Endothelial cell of umbilical vein (primary cell): Measurements from ENCODE around the gene MALRD1.

Source experiments
- FOS ChIP-seq: IDR thresholded peaks from 2 replicates; pipeline ENCODE4 v1.6.1; 2011; ENCODE audit warnings: mild to moderate bottlenecking, low read length, moderate library complexity, borderline replicate concordance; ENCODE audit not compliant: insufficient read depth
- POLR2A ChIP-seq: IDR thresholded peaks from 2 replicates; pipeline ENCODE4 v1.6.1; 2012; ENCODE audit warnings: low read depth, mild to moderate bottlenecking, control low read depth, low read length
- TF ChIP-seq, protein P1 (sequence below): IDR thresholded peaks from 2 replicates; pipeline ENCODE4 v1.6.1; 2011; ENCODE audit not compliant: insufficient read depth, insufficient read length
- TF ChIP-seq, protein P2 (sequence below), 2 donors: IDR thresholded peaks; 1 replicate in 1 of 2; 2 replicates in 1 of 2; pipeline ENCODE4 v1.5.1; 2011; ENCODE audit warnings: low read length in 2 of 2, mild to moderate bottlenecking in 2 of 2, moderate library complexity in 2 of 2, control low read depth in 1 of 2, inconsistent platforms in 1 of 2, low read depth in 1 of 2; ENCODE audit not compliant: insufficient read depth in 1 of 2; ENCODE audit errors: extremely low read depth in 1 of 2

DNA sequence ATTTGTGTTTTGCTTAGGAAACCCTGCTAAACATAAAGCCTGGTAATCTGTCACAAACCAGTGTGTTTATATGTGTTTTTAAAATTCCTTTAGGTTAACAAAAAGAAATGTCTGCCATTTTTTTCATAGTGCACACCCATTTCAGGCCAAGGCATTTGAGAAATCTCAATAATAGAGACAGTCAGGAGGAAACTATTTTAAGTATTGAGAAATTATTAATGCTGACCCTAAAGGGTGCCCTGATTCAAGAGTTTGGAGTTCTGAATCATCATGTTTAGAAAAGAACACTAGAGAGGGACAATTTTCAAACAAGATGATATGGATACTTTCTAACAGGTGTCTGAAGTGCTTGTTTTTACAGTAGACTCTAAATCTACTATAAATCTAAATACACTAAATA is 28.7 kb downstream of the MALRD1 start:
- TF ChIP-seq, protein P1, sequence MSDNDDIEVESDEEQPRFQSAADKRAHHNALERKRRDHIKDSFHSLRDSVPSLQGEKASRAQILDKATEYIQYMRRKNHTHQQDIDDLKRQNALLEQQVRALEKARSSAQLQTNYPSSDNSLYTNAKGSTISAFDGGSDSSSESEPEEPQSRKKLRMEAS, result no peak
- TF ChIP-seq, protein P2, sequence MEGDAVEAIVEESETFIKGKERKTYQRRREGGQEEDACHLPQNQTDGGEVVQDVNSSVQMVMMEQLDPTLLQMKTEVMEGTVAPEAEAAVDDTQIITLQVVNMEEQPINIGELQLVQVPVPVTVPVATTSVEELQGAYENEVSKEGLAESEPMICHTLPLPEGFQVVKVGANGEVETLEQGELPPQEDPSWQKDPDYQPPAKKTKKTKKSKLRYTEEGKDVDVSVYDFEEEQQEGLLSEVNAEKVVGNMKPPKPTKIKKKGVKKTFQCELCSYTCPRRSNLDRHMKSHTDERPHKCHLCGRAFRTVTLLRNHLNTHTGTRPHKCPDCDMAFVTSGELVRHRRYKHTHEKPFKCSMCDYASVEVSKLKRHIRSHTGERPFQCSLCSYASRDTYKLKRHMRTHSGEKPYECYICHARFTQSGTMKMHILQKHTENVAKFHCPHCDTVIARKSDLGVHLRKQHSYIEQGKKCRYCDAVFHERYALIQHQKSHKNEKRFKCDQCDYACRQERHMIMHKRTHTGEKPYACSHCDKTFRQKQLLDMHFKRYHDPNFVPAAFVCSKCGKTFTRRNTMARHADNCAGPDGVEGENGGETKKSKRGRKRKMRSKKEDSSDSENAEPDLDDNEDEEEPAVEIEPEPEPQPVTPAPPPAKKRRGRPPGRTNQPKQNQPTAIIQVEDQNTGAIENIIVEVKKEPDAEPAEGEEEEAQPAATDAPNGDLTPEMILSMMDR (IDR thresholded peaks at IDR 0.05; ENCODE audit: extremely low read depth in 1 of 2, insufficient read depth in 1 of 2, low read depth in 1 of 2, low read length in 2 of 2), result no peak
- TF ChIP-seq FOS, result no peak
- TF ChIP-seq POLR2A, result no peak
